Stromal cell of bone marrow (primary cell): Measurements from ENCODE around the gene CATSPER1.
"Not testable (repeated sequence)": the region's sequence is repeated elsewhere in the genome, so short reads cannot be mapped to it uniquely, and the experiment has no call there.

Experiments used
- DNase-seq: peaks from one replicate; pipeline ENCODE4 v3.0.0-alpha.2; 2012; ENCODE audit warnings: low read depth

Gene CATSPER1

DNA sequence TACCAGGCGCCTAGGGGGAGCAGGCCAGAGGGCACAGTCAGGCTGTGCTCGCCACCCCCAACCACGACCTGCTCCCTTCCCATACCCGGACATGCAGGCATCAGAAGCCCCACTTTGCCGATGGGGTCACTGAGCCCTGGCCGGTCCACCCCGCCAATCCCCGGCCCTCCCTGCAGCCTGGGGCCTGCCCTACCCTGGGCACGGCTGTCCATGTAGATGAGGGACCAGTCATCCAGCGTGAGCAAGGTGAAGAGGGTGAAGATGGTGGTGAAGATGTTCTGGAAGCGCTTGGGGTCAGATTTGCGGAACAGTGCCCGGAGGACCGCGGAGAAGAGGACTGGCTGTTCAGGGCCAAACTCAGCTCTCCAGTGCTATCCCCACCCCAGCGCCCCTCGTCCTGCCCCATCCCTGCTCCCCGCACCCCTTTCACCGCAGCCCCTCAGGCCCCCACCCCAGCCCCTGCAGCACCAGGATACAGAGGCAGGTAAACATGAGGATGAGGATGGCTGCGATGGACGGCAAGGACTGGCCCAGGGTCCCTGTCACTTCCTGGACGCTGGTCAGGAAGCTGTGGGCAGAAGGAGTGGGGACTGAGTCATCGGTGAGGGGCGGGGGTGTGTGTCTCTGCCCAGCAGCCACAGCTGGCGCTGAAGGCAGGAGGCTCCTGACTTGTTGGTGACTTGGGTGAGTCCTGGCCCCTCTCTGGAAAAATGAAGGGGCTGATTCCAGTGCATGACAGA, 5.5 kb downstream of the CATSPER1 start:
- peak; percentile 47 for DNase-seq

- no peak for DNase-seq
Observed at GRCh38 chr11:66020212-66020611, 6.1 kb downstream of the CATSPER1 start.

- no peak for DNase-seq
Observed at GRCh38 chr11:66017321-66017720, 9.0 kb downstream of the CATSPER1 start.

DNA sequence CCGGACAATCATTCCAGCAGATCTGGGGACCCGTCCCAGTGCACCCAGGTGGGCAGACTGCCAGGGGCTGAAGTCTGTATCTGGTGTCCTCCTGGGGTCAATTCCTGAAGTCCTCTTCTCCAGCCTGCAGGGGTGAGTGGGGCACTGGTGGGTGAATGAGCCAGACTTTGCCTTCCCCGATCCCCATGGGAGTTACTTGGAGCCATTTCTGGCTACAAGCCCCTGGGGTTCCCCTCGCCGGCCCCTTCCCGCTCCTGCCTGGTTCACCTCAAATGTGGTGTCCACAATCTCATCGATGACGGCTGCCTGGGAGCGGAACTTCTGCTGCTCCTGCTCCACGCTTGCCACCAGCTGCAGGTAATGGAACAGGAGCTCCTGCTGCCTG, 9.5 kb downstream of the CATSPER1 start:
- no peak for DNase-seq

DNA sequence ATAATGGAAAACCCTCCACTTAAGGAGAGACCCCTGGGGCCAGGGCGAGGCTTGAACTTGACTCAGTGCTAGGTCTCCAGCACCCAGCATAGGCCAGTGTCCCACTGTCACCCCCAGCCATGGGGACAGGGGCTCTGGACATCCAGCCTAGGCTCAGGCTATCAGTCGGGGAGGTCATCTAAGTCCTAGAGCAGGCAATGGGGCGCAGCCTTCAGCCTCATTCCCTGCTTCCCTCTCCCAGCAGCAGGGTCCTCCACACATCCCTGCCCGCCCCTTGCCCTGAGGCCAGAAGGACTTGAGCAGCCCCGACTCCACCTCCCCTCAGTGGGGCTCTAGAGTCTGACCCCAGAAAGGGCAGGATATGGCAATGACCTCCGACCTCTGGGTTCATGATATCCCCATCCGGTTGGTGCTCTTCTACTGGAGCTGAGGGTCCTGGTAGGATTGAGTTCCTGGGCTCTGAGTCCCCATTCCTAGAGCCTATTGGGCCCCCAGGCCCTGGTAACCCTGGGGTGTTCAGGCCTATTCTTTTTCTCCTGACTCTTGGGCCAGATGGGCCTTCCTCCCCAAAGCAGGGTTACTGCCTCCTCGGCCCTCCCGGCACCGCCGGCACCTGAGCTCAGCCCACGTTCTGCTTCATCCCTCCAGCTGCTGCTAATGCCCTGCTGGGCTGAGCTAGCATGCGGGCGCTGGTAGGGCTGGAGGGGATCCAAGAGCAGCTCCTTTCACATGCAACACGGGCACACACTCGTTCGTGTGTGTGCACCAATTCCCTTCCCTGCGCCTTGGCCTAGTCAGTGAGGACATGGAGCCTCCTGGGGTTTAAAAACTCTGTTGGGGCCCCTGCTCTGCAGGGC, 10.1 kb downstream of the CATSPER1 start:
- no peak for DNase-seq

- DNase-seq: no peak
Observed at GRCh38 chr11:66015454-66015881, 10.8 kb downstream of the CATSPER1 start.

GRCh38 chr11:66014804-66015453, 11.3 kb downstream of the CATSPER1 start:
- no peak for DNase-seq

GRCh38 chr11:66013762-66014100, 12.5 kb downstream of the CATSPER1 start:
- DNase-seq: no peak

- DNase-seq: no peak
Observed at GRCh38 chr11:66012946-66013761, 13.1 kb downstream of the CATSPER1 start.

DNA sequence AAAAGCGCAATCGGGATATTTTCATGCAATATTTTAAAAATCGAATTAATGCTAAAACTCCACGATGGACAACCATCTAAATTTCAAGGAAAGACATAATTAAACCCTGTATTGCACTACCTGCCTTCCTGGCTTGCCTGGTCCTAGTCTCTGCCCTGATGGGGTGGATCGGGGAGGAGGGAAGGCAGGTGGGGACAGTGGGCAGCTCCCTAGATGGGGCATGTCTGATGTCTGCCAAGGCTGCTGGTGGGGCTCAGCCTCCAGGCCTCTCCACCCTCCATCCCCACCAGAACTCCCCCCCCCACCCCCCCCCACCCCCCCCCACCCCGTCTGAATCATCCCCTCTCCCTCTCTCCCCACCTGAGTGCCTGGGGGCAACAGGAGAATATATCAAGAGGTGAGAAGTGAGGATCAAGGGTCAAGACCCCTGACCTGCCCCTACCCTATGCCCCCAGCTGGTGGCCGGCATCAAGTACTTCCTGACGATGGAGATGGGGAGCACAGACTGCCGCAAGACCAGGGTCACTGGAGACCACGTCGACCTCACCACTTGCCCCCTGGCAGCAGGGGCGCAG, 13.8 kb downstream of the CATSPER1 start:
- no peak for DNase-seq

- no peak for DNase-seq
Observed at GRCh38 chr11:66011785-66012303, 14.4 kb downstream of the CATSPER1 start, which contains the start of gene CST6. Gene CST6, plus strand, starts transcription at chr11:66012008. Its CDS starts 37 bp downstream, at chr11:66012045.

- DNase-seq: peak; percentile 22
Observed at GRCh38 chr11:66011239-66011784, 15.0 kb downstream of the CATSPER1 start.

GRCh38 chr11:66010036-66010435, 16.2 kb downstream of the CATSPER1 start:
- not testable (repeated sequence) for DNase-seq

- DNase-seq: no peak
Observed at GRCh38 chr11:66008468-66009101, 17.7 kb downstream of the CATSPER1 start.

GRCh38 chr11:66008095-66008467, 18.2 kb downstream of the CATSPER1 start:
- no peak for DNase-seq

DNA sequence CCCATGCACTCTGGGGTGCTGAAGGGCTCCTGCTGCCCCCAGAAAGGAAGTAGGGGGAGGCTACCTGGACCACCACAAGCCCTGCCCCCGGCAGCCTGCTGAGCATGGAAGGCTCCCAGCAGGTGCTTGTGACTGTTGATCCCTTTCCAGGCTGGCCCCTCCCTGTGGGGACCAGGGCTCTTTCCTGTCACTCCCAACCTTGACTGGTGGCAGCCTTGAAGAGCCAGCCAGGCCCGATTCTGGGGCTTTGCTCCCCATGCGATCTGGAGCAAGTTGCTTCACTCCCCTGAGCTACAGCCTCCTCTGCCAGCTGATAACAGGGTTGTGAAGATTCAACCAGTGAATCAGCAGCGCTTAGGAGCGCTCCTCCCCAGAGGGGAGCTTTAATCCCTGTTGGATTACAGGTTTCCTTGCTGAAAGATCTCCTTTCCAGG, 19.1 kb downstream of the CATSPER1 start:
- DNase-seq: no peak

- no peak for DNase-seq
Observed at GRCh38 chr11:66006891-66007176, 19.4 kb downstream of the CATSPER1 start.

DNA sequence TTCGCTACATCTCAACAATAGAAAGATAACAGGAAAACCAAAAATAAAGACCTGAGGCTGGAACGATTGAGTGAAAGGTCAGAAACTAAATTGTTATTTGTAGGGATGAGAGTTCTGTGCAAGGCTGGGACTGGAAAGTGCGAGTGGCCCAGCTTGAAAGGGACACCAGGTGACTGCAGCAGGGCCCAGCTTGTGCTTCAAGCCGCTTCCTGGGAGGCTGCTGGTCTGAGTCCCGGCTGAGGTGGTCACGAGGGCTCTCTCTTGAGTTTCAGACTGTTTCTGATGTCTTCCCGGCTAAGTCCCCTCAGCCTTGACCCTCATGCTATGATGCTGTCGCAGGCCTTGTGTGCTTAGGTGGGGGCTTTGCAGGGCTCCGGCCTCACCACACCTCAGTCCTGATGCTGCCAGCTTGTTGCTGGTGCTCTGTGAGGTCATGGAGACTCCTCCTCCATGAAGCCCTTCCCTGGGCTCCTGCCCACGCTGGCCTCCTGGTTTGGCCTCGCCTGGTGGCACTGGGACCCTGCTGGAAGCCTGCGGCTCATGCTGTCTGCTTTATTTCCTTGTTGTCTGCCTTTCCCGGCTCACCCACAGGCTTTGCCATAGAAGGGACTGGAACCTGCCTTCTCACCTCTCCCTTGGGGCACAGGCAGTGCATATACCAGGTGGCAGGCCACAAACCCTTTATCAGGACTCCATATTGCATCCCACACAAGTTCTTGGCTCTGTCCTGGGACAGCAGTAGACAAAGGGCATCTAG, 20.0 kb downstream of the CATSPER1 start:
- no peak for DNase-seq

DNA sequence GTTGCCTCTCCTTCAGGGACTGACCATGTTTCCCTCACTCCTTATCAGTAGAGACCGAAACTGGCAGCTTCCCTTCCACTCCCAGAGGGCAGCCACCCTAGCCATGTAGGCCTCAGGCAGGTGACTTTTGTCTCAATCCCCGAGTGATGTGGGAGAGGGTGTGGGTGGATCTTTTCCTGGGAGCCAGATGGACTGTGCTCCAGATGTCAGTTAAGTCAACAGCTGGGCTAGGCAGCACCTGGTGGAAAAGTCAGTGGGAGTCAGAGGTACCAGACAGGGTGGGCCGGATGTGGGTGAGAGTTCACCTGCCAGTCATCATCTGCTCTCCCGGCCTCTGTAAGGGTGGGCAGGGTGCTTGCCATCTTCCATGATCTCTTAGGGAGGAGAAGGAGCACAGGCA, 22.1 kb downstream of the CATSPER1 start:
- no peak for DNase-seq

DNA sequence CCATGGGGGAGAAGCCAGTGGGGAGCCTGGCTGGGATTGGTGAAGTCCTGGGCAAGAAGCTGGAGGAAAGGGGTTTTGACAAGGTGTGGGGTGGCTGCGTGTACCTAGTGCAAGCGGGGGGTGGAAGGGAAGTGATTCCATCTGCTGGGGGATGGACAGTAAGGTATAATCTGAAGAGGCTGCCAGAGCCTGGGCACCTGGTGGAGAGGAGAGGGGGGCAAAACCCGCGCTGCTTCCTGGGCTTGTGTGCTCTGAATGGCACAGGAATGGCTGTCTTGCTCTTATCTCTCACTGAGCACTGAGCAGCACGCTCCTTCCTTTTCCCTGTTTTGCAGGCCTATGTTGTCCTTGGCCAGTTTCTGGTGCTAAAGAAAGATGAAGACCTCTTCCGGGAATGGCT, 23.0 kb downstream of the CATSPER1 start:
- DNase-seq: no peak
